Left lobe of liver (tissue), 2 donors: ENCODE data around the gene IGHMBP2. TPM values are rescaled to one million over a fixed set of nuclear protein-coding genes. Genes with fewer than 3 reads are reported as not detected.
A peak's percentile ranks its signal among the peaks of the same experiment; 100 is the strongest.
"Not testable (repeated sequence)": the region's sequence is repeated elsewhere in the genome, so short reads cannot be mapped to it uniquely, and the experiment has no call there.

Experiments
- ATAC-seq: fragments of 200-7000 bp; cut with Tn5 transposase; one replicate; pipeline ENCODE4 v1.9.1; 2020; ENCODE audit warnings: mild to moderate bottlenecking, moderate library complexity
- DNase-seq: peaks from one replicate; pipeline ENCODE4 v3.0.0-alpha.2; 2020; ENCODE audit warnings: low spot score
- total RNA-seq: library from RNA; stranded (reverse); gene quantifications from one replicate; pipeline ENCODE4 v1.2.1, GENCODE V29; 2021
- donor health status: DM: no; HTN: no; CAD: no; lungs with moderate emphysema.
- donor health status: DM: no; HTN: yes; CAD: no.

The IGHMBP2 gene
- total RNA-seq, result 14.8 TPM

DNA sequence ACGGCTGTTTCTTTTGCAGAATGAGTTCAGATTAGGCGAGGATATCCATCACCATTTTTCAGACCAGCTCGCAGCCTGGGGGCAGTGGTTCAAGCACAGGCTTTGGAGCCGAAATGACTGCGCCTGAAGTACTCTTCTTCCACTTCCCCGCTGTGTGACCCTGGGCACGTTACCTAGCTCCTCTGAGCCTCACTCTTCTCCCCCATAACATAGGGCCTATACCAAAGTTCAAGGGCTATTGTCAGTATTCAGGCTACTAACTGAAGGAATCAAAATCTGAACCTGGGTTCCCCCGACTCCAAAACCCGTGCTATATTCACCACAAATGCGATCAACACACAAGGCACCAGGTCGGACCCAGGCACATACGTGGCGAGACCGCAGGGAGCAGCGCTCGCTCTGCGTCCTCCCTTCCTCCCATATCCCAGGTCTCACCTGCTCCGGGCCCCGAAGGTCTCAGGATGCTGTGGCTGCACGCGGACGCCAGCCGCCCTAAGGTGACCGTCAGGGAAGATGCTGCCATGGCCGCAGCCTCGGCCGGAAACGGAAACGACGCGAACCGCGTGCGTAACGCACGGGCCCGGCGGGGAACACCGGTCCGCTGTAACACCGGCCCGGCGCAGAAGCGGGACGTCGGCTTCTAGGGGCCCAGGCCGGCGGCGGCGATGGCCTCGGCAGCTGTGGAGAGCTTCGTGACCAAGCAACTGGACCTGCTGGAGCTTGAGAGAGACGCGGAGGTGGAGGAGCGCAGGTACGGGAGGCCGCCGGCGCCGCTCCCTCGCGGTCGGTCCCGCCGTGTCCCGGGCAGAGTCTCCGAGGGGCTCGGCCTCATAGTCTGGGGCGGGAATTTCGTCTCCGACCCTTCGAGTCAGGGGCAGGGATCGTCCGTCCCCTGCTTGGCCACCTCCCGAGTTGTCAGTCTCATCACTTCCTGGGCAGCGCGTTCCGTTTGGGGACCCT, at the start of gene IGHMBP2, which contains the start of gene MRPL21:
Gene IGHMBP2 (plus strand): TSS at position 604 of the 960 bp plus-strand sequence. CDS start 62 bp downstream, at position 666.
Gene MRPL21 (minus strand): TSS at position 545 of the 960 bp plus-strand sequence. CDS start 22 bp downstream, at position 523.
- ATAC-seq (peak; percentile 95), DNase-seq (peak; percentile 87)

DNA sequence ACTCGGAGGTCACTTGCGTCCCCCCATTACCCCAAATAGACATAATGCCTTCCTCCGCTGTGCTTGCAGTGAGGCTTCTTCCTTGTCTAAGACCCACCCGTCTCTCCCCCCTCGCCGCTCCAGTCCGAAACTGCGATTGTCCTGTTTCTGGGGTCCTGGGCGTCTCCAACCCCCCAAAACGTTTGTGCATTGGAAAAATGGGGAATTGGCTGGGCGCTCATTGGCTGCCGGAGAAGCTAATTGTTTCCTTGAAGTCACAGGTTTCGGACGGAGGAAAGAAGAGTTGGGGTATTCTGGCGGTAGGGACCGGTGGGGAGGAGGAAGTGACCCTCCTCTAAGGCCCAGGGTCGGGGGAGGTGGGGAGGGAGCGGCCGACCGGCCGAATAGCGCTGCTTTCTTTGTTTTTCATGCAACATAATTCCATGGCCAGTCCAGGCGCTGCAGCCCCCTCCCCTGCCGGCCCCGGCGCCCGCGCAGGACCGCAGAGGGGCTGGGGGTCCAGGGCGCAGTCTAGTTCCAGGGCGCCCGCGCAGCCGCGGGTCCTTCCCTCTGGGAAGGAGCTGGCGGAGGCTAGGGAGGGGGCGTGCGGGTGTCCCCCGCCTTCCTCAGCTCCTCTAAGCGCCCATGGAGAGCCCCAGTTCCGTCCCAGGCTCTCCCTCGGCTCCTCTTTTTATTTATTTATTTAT, 49.3 kb upstream of the IGHMBP2 start:
- no peak for DNase-seq
- no peak for ATAC-seq

DNA sequence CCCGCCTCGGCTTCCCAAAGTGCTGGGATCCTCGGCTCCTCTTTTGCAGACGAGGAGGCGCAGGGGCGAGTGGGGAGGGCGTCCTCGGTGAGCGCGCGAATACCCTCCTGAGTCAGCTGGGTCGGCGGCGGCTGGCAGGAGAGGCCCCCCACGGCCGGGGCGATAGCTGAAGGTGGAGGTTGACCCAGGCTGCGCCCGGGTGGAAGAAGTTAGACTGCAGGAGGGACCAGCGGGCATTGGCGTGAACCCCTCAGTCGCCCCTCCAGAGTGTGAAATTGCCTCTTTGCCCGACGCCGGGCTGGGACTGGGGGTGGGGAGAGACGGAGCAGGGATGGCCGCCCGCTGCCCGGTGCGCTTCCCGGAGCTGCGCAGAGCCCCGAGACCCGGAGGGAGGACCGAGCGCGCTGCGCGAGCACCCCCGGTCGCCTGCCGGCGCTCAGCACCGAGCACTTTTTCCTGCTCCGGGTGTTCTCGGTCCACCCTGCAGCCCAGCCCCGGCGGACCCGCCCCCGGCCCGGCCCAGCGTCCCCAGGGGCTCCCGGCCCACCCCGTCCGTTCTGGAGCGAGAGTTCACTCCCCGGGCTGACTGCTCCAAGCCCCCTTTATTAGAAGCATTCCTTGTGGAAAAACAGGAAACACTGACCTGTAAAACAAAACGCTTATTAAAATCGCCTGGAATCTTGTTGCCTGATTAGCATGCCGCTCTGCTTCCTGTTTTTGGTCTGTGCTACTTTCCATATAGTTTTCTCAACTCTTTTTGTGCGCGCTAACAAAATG, 48.3 kb upstream of the IGHMBP2 start:
- ATAC-seq (peak; percentile 65), DNase-seq (no peak)

DNA sequence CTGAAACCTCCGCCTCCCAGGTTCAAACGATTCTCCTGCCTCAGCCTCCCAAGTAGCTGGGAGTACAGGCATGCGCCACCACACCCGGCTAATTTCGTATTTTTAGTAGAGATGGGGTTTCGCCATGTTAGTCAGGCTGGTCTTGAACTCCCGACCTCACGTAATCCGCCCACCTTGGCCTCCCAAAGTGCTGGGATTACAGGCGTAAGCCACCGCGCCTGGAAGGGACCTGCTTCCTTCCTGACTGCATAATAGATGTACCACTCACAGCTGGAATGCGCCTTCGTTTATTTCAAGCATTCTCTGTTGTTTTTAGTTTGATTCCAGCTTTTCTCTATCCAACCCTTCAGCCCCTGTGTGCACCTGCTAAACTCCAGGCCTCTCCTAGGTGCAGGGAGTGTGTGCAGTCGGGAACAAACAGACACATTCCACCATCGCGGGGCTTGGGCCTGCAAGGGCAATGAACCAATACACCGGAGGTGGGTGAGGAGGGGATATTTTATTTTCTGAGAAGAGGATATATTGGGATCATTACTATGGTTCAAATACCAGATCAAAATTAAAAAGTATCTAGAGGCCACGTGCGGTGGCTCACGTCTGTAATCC, 47.2 kb upstream of the IGHMBP2 start:
- not testable (repeated sequence) for ATAC-seq, DNase-seq

DNA sequence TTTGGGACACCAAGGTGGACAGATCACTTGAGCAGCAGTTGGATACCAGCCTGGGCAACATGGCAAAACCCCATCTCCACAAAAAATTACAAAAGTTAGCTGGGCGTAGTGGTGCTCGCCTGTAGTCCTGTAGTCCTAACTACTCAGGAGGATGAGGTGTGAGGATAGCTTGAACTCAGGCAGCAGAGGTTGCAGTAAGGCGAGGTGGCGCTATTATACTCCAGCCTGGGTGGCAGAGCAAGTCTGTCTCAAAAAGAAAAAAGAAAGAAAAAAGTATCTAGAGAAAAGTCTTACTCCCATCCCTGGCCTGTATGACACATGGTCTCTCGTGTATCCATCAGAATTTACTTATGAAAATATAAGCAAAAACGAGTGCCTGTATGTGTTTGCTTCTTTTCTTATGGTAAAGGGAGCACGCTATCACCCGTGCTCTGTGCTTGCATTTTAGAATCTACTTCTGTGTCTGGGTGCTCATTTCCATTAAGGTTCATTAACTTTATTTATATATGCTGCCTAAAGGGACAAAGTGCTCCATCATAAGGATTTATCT, 46.6 kb upstream of the IGHMBP2 start:
- DNase-seq, result no peak
- ATAC-seq, result peak; percentile 38

DNA sequence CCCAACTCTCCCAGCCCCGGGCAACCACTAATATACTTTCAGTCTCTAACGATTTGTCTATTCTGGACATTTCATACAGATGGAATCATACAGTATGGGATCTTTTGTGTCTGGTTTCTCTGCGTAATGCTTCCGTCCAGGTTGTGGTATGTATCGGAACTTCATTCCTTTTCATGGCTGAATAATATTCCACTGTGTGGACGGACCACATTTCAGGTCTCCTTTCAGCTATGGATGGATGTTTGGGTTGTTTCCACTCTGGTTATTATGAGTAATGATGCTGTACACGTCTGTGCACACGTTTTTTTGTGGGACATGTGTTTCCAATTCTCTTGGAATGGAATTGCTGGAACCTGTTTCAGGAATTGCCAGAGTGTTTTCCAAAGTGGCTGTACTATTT, 44.6 kb upstream of the IGHMBP2 start:
- no peak for ATAC-seq
- DNase-seq, result no peak

DNA sequence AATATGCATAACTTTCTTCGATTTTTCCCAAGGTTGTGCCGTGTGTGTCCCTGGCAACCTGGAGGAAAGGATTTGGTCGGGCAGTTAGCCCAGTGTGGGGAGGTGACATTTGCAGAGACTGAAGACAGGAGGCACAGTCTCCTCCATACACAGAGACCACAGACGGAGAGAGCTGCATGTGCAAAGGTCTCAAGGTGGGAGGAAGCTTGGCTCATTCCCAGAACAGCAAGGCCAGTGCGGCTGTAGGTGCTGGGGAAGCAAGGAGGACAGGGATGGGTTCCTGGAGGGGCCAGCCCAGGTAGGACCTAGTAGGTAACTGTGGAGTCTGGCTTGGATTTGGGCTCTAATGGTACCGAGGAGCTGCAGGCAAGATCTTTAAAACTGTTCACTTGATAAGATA, 41.3 kb upstream of the IGHMBP2 start:
- DNase-seq, result no peak
- ATAC-seq, result no peak

DNA sequence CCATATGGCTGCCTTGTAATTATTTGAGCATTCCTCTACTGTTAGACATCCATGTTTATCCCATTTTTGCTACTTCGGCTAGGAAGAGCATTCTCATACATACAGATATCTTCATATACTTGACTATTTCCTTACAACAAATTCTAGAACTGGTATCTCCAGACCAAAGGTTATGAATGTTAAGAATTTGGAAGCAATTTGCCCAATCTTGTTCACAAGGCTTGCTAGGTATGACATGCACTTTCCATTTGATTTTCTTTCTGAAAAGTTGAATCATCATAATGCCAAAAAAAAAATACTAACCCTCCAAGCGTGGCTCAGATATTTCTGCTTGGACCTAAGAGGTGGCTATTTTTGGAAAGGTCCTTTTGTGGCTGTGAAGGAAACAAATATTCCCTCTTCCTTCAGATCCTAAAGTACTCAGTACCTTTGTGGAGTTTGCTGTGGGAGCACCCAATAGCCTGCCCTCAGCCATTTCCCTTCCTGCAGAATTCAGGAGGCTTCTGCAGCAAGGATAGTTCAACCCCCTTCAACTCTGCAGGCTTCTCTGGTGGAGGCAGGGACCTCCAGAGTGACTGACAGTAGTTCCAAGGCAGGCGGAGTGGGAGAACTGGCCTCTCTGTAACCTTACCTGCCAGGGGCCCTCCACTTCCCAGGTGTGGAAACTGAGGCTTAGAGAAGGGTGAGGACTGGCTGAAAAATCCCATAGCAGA, 40.0 kb upstream of the IGHMBP2 start:
- ATAC-seq (no peak), DNase-seq (no peak)

DNA sequence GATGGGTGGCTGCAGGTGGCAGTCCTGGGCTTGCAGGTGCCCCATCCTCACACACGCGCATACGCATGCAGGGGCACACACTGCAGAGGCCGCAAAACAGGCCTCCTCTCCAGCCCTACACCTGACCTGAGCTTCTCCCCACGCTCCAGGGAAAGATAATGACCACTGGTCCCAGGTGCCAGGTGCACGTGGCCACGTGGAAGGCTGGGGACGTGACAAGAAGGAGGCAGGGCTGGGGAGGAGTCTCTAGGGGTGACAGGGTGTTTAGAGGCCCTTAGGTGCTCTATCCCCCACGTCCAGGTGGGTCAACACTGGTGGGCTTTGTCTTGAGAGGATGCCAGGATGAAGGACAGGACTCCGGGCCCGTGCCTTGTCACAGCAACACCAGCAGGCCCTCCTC, 38.5 kb upstream of the IGHMBP2 start:
- DNase-seq, result no peak
- no peak for ATAC-seq

DNA sequence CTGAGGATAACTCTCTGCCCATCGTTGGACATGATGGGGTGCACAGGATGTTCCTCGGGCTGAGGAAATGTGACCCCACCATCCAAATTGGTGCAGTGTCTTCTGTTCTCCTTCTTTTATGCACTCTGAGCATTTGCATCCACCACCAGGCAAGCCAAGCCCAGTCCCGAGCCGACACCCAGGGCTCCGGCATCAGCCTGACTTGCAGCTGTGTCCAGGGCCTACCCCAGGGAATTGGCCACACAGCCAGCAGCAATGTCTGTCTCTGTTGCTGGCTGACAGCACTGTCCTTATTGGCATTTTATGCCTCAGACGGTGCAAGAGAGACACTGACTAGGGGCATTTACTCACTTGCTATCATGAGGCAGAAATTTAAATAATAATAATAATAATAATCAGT, 36.6 kb upstream of the IGHMBP2 start:
- DNase-seq, result no peak

DNA sequence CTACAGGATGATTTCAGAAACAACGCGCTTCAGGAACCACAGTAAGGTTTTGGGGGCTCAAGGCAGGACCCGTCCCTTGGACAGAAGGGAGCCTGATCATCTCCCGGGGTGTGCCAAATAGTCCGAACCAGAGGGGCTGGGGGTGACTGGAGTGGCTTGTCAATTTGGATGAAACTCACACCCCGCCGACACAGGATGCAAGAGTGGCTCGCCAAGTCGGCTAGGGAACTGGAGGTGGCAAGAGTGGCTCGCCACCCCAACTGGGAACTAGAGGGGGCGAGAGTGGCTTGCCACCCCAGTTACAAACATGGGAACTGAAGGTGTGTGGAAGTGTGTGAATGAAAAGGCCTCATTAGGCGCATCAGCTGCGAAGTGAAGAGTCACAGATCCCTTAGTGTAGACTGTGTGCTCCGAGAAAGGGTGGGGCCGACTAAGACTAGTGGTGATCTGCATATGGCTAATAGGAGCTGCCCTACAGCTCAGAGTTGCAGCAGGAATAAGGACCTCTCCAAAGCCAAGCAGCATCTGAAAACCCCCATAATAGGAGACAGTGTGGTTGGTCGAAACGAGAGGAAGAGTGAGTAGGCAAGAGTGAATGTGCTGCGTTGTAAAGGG, 35.4 kb upstream of the IGHMBP2 start:
- ATAC-seq, result no peak
- no peak for DNase-seq

More for the DNA sequence above, 36.6 kb upstream of the IGHMBP2 start:
- ATAC-seq, result no peak

DNA sequence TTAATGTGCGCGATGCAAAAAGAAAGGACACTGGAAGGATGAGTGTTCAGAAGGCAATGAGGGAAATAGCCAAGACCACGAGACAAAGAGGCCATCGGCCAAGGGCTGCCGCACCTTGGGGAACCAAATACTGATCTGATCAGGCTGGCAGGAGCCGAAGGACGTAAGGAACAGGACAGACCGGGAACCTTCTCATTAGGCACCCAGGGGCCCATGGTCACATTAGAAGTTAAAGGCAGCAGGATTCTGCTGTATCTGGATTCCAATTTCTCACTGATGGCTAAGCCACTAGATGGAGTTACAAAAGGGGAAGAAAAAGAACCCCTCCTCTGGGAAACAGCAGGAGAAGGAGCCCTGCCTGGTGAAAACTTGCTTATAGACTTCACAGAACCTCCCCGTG, 33.2 kb upstream of the IGHMBP2 start:
- ATAC-seq (peak; percentile 45), DNase-seq (no peak)

DNA sequence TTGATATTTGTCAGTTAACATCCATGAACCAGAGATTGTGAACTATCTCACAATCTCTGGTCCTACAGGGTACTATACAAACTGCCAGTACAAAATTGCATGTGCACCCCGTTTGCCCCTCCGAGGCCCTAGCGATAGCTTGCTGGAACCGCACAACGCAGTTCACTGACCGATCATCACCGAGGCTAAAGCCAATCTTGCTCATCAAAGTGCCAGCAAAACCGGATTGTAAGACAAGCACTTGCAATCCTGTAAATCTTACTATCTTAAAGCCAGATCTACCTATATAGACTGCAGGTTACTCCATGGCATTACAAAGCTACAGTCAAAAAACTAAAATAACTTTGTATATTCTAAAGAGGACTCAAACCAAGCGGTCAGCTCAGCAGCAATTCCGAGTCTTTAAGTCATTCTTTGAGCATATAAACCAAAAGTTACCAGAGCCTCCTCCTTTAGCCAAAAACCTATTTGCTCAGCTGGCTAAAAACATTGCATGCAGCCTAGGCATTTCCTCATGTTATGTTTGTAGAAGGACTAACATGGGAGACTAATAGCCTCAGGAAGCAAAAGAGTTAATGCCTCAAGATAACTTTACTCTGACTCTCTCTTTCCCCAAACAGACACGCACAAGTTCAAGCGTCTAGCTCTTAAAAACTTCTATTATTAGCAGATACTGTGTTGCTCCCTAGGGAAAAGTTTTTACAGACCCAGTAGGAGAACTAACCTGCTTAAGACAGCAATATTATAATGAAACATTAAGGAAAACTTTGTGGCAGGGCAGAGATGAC, 31.3 kb upstream of the IGHMBP2 start:
- ATAC-seq (no peak), DNase-seq (no peak)

DNA sequence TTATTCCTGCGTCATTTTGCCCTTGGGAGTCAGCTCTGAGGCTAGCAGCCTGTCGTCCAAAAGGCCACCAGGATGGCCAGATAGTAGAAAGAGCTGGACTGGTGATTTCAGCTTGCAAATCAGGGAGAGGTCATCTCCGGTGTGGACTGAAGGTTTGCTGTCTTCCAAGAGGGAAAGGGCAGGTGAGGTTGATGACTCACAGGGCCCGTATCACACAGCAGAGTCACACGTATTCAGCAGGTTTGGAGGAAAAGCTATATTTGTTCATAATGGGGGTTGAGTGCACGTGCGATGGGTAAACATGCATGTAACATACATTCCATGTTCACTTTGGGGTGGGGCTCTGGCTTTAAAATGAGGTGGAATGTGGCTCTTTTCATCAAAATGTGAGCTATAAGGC, 25.7 kb upstream of the IGHMBP2 start:
- DNase-seq (no peak), ATAC-seq (peak; percentile 75)

DNA sequence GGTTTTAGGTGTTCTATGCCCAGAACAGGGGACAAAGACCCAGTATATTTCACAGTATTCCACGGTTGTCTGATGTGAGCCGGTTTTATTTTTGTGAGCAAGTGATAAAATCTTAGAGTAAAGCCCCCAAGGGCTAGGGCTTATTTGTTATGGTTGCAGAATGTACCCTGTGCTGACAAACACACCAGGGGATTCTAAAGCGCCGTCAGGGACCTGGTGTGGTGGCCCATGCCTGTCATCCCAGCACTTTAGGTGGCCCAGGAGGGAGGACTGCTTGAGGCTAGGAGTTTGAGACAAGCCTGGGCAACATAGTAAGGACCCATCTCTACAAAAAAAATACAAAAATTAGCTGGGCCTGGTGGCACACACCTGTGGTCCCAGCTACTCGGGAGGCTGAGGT, 22.8 kb upstream of the IGHMBP2 start:
- DNase-seq (no peak), ATAC-seq (no peak)

DNA sequence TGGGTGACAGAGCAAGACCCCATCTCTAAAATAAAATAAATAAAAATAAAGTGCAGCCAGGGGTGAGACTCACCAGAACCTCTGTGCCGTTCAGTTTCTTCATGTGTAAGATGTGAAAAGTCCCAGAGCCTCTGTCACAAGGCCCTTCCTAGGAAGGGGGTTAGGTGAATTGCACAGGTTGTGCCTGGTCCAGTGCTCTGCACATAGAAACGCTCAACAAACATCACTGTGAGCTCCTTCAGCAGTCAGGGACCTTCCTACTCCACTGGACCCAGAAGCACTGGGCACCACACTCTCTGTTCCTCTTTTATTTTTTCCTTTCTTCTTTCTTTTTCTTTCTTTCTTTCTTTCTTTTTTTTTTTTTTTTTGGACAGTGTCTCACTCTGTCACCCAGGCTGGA, 22.4 kb upstream of the IGHMBP2 start:
- ATAC-seq (no peak), DNase-seq (no peak)

DNA sequence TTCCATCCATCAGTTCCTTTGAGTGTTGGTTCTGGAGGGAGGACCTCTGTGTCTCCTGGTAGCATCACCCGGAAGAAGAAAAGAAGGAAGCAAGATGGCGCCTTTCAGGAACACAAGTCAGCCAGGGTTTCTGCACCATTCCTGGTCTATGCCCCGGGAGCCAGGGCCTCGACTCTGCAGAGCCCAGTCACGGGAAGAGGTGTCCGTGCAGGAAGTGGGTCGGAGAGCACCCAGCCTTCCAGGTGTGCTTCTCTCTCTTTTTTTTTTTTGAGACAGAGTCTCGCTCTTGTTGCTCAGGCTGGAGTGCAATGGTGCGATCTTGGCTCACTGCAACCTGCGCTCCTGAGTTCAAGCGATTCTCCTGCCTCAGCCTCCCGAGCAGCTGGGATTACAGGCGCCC, 21.3 kb upstream of the IGHMBP2 start:
- DNase-seq (no peak), ATAC-seq (no peak)

DNA sequence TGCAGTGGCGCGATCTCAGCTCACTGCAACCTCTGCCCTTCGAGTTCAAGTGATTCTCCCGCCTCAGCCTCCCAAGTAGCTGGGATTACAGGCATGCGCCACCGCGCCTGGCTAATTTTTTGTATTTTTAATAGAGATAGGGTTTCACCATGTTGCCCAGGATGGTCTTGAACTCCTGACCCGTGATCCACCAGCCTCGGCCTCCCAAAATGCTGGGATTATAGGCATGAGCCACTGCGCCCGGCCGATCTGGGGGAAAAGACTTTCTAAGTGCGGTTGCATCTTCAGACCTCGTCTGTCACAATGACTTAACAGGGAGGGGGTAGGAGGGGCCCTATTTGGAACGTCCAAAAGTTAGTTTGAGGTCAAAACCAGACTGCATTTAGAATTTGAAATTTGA, 18.9 kb upstream of the IGHMBP2 start:
- not testable (repeated sequence) for ATAC-seq, DNase-seq
